Psoas muscle (tissue), 8 donors: Measurements from ENCODE around the gene PALM3. TPM values are rescaled to one million over a fixed set of nuclear protein-coding genes. Genes with fewer than 3 reads are reported as not detected.
A peak's percentile ranks its signal among the peaks of the same experiment; 100 is the strongest.
"Not testable (repeated sequence)": the region's sequence is repeated elsewhere in the genome, so short reads cannot be mapped to it uniquely, and the experiment has no call there.

ENCODE experiments used
- ATAC-seq, 4 donors: fragments of 200-7000 bp; cut with Tn5 transposase; one replicate each; pipeline ENCODE4 v1.9.1; 2020; ENCODE audit warnings: moderate library complexity in 3 of 4, mild to moderate bottlenecking in 2 of 4
- DNase-seq, 2 donors: peaks; one replicate each; pipeline ENCODE4 v3.0.0-alpha.2; 2020
- H3K27ac ChIP-seq: fragments of 200-600 bp; one replicate; pipeline ENCODE4 v1.8.0; 2022
- H3K27me3 ChIP-seq, 3 donors: fragments of 200-600 bp in 1 of 3; one replicate each; pipeline versions ENCODE4 v1.6.1 to v1.8.0; 2013 to 2022; ENCODE audit warnings: low read length in 2 of 3, mild to moderate bottlenecking in 2 of 3, moderate library complexity in 1 of 3; ENCODE audit not compliant: insufficient read depth in 3 of 3
- H3K36me3 ChIP-seq, 2 donors: fragments of 200-600 bp in 1 of 2; one replicate each; pipeline versions ENCODE4 v1.6.1 to v1.8.0; 2013 to 2022; ENCODE audit warnings: low read depth in 1 of 2, mild to moderate bottlenecking in 1 of 2, moderate library complexity in 1 of 2; ENCODE audit not compliant: insufficient read depth in 1 of 2
- H3K4me1 ChIP-seq: fragments of 200-600 bp; one replicate; pipeline ENCODE4 v1.8.0; 2022
- H3K4me3 ChIP-seq: fragments of 200-600 bp; one replicate; pipeline ENCODE4 v1.8.0; 2022; ENCODE audit warnings: mild to moderate bottlenecking
- H3K9me3 ChIP-seq: fragments of 200-600 bp; one replicate; pipeline ENCODE4 v1.8.0; 2022
- WGBS, 3 donors: extraction: QIAGEN DNeasy Blood & Tissue Kit; methylation state at CpG; one replicate each; pipeline versions ENCODE4 v1.1.6 to v1.1.7; 2013; 5-methylcytosine and 5-hydroxymethylcytosine counted together
- intact Hi-C, 2 donors: fragments of 100-400 bp; cut with DNase I; formaldehyde crosslinking; loops; one replicate each; pipeline versions ENCODE4 v1.11.0 to v1.14.2; 2022
- polyA plus RNA-seq, 3 donors: library from polyadenylated mRNA; stranded (reverse); fragments of 200-250 nt; gene quantifications; one replicate each; pipeline ENCODE4 v1.2.3, GENCODE V29; 2013
- total RNA-seq, 4 donors: library from RNA; stranded (reverse); fragmentation: NEBNext Ultra II Directional in 2 of 4; extraction: Animal tissue kit (Norgen Biotek cat#: 25700) in 2 of 4; gene quantifications; one replicate each; pipeline versions ENCODE4 v1.2.1 to v1.2.4, GENCODE V29; 2021 to 2023
- TF ChIP-seq, protein P1 (sequence below): fragments of 200-600 bp; IDR thresholded peaks from one replicate; pipeline ENCODE4 v1.8.0; 2022; ENCODE audit warnings: antibody characterized with exemption
- donor health status: healthy with polysubstance abuse.
- donor health status: DM: no; HTN: no; CAD: no; lungs with moderate emphysema.
- donor health status: Bipolar disorder and iron deficiency.
- donor health status: healthy.
- donor health status: DM: yes; HTN: yes; CAD: no.
- donor health status: DM: no; HTN: no; CAD: no.
- donor health status: DM: no; HTN: no; CAD: no.
- donor health status: DM: yes; HTN: yes; CAD: no.

The PALM3 gene
- total and polyA plus RNA-seq, 7 donors = 0.04 to 0.05 TPM; not detected in 5

DNA sequence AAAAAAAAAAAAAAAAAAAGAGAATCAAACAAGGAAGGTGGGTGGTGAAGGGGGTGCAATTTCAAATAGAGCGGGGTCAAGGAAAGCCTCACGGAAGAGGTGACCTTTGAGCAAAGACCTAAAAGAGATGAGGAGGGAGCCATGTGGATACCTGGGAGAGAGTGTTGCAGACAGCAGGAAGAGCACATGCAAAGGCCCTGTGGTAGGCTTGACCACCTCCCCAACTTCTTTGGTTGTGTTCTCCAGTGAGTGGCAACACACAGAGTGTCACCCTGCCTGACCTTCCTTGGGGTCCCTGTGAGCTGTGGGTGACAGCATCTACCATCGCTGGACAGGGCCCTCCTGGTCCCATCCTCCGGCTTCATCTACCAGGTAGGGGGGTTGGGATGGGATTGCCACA lies 11.4 kb downstream of the PALM3 start:
- no peaks in the 10 kb centered on the region for H3K9me3 ChIP-seq
- no peaks in the 10 kb centered on the region for H3K4me1 ChIP-seq
- 91 to 96% (median 94%) methylated on average over 4 of the region's 4 CpGs for WGBS, 3 donors
- ATAC-seq = no peak
- DNase-seq = no peak
- H3K4me3 ChIP-seq = no peak overlapping the region
- TF ChIP-seq, protein P1, sequence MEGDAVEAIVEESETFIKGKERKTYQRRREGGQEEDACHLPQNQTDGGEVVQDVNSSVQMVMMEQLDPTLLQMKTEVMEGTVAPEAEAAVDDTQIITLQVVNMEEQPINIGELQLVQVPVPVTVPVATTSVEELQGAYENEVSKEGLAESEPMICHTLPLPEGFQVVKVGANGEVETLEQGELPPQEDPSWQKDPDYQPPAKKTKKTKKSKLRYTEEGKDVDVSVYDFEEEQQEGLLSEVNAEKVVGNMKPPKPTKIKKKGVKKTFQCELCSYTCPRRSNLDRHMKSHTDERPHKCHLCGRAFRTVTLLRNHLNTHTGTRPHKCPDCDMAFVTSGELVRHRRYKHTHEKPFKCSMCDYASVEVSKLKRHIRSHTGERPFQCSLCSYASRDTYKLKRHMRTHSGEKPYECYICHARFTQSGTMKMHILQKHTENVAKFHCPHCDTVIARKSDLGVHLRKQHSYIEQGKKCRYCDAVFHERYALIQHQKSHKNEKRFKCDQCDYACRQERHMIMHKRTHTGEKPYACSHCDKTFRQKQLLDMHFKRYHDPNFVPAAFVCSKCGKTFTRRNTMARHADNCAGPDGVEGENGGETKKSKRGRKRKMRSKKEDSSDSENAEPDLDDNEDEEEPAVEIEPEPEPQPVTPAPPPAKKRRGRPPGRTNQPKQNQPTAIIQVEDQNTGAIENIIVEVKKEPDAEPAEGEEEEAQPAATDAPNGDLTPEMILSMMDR = no peak
- no peaks in the 10 kb centered on the region for H3K27me3 ChIP-seq
- intact Hi-C loops = no loop called here
- no peaks in the 10 kb centered on the region for H3K36me3 ChIP-seq
- no peak overlapping the region for H3K27ac ChIP-seq

DNA sequence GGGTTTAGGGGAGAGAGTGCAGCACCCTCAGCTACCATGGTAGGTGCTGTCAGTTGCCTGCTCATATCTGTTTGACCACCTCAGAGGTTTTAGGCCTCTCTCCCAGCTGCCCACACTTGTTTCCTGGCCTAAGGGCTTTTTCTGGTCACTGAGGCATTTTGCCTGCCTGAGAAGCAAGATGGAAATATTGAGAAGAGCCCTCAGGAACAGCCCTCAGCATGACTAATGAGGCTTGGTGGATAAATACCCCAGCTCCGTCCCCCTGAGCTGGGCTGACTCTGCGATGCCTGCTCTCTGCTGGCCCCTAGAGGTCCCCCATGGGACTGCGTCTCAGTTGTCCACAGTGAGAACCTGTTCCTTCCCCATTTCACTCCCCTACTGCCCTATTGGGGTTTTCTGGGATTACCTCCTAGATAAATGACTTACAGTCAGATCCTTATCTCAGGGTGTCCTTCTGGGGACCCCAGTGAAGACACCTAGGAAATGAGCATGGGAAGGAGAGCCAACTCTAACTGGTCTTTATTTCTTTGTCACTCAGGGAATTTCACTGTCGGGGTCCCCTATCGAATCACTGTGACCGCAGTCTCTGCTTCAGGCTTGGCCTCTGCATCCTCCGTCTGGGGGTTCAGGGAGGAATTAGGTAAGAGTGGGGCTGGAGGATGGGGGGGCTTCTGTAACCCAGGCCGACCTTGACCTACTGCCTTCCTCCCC lies 13.3 kb downstream of the PALM3 start:
- Histone ChIP-seq H3K36me3 (no peaks in the 10 kb centered on the region), H3K27me3 (no peaks in the 10 kb centered on the region), H3K27ac (no peak overlapping the region), H3K4me3 (no peak overlapping the region), H3K9me3 (no peaks in the 10 kb centered on the region), H3K4me1 (no peaks in the 10 kb centered on the region)
- intact Hi-C loops = no loop called here
- peak; percentile 41 to 72 for DNase-seq
- peak in 3 of 4 donors; percentile 77 to 80 (median 77) for ATAC-seq
- TF ChIP-seq, protein P1 = peak; percentile 77
- WGBS, 3 donors = 78 to 81% (median 79%) methylated on average over 7 to 8 of the region's 8 CpGs

DNA sequence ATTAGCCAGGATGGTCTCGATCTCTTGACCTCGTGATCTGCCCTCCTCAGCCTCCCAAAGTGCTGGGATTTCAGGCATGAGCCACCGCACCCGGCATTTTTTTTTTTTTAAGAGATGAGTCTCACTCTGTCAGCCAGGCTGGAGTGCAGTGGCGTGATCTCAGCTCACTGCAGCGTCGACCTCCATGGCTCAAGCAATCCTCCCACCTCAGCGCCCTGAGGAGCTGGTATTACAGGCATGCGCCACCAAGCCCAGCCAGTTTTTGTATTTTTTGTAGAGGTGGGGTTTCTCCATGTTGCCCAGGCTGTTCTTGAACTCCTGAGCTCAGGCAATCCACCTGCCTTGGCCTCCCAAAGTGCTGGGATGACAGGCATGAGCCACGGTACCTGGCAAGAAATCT lies 14.0 kb downstream of the PALM3 start:
- intact Hi-C loops = not testable (repeated sequence)
- 97 to 100% (median 98%) methylated on average over 10 of the region's 10 CpGs for WGBS, 3 donors

DNA sequence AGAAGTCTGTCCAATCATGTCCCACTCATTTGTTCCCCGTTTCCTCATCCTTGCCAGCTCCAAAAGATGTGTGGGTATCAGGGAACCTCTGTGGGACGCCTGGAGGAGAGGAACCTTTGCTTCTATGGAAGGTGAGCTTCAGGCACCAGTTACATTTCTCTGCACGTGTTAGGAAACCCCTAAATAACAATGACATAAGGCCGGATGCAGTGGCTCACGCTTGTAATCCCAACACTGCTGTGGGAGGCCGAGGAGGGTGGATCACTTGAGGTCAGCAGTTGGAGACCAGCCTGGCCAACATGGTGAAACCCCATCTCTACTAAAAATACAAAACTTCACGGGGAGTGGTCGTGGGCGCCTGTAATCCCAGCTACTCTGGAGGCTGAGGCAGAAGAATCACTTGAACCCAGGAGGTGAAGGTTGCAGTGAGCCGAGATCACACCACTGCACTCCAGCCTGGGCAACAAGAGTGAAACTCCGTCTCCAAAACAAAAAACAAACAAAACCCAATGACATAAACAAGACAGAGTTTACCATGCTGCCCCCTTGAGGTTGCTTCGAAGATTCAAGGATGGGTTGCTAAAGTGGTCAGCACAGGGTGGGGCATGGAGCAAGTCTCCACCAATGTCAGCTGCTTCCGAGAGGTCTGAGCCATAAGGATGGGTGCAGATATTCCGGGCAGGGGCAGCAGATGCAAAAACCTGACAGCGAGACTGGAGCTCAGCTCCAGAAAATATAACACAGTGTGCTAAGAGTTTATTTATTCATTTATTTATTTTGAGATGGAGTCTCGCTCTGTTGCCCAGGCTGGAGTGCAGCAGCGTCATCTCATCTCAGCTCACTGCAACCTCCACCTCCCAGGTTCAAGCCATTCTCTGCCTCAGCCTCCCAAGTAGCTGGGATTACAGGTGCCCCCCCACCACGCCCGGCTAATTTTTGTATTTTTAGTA lies 18.9 kb downstream of the PALM3 start:
- H3K27me3 ChIP-seq, H3K36me3 ChIP-seq, H3K9me3 ChIP-seq: not testable (repeated sequence)
- ATAC-seq (peak; percentile 75 to 94 (median 90)), DNase-seq (peak in 1 of 2 donors; percentile 39)
- H3K4me3 ChIP-seq = peak overlapping the region; percentile 36
- peak overlapping the region; percentile 67 for H3K27ac ChIP-seq
- WGBS, 3 donors = 33 to 40% (median 34%) methylated on average over 19 of the region's 19 CpGs
- TF ChIP-seq, protein P1 = peak; percentile 57
- peaks cover 10% of the 10 kb centered on the region for H3K4me1 ChIP-seq
- intact Hi-C loops = loop anchor here in 1 of 2 donors (2.0 kb wide), 1 partner anchor 162 kb away; no protein-coding TSS in a partner anchor

More for the DNA sequence above, 14.0 kb downstream of the PALM3 start:
- DNase-seq, H3K27ac ChIP-seq, ATAC-seq, H3K4me3 ChIP-seq, H3K27me3 ChIP-seq, H3K9me3 ChIP-seq, H3K4me1 ChIP-seq, H3K36me3 ChIP-seq: not testable (repeated sequence)

DNA sequence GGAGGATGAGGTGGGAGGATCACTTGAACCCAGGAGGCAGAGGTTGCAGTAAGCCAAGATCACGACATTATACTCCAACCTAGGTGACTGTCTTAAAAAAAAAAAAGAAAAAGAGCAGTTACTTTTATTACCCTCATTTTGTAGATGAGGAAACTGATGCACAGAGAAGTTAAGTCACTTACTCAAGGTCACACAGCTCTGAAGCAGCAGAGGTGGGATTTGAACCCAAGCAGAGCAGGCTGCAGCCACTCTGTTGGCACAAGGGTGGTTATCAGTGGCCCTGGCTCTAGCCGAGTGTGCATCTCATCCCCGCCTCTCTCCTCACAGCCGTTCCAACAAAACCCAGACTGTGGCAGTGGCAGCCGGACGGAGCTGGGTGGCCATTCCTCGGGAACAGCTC lies 22.7 kb downstream of the PALM3 start:
- Histone ChIP-seq H3K27ac (no peak overlapping the region), H3K4me1 (peaks cover 10% of the 10 kb centered on the region), H3K36me3 (no peaks in the 10 kb centered on the region), H3K4me3 (no peak overlapping the region), H3K9me3 (no peaks in the 10 kb centered on the region), H3K27me3 (no peaks in the 10 kb centered on the region)
- 80 to 85% (median 83%) methylated on average over 7 of the region's 7 CpGs for WGBS, 3 donors
- TF ChIP-seq, protein P1 = no peak
- DNase-seq = no peak
- intact Hi-C loops = no loop called here
- no peak for ATAC-seq
